Activated CD4-positive, CD25-positive, alpha-beta regulatory T cell treated with anti-CD3 and anti-CD28 coated beads, Interleukin-2, amount 50 U/mL, for 24 hours (primary cell): ENCODE measurements around the gene CNBD2.
"Not testable (repeated sequence)": the region's sequence is repeated elsewhere in the genome, so short reads cannot be mapped to it uniquely, and the experiment has no call there.

ENCODE experiments used
- ATAC-seq, 2 donors: fragments of 150-1000 bp; cut with Tn5 transposase; one replicate each; pipeline ENCODE4 v1.10.0; 2021; ENCODE audit warnings: mild to moderate bottlenecking in 1 of 2, moderate library complexity in 1 of 2

CNBD2 gene

DNA sequence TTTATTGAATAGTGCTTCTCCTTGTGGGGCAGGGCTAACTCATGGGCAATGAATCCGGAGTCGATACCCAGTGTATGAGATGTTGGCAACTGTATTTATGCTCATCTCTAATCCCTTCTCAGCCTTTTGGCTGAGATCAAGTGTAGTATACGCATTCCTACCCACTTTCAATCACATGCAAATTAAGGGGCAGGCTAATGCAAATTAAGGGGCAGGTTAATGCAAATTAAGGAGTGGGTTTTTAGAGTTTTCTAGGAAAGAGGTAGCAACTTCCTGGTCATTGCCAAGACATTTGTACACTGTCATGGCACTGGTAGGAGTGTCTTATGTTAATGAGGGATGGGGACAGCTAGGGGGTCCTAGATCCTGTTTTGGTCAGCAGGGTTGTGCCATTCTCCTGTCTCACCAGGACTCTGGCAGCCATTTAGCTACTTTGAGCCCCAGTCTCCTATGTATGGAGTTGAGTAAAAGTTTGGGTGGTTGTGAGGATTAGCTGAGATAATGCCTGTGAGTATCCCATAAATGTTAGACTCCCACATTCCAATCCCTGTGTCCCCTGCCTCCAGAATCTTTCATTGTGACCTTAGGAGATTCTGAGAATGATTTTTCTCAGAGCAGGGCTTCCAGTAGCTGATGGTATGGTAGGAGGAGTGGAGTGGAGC is at the start of gene CNBD2:
CNBD2 (plus strand) TSS at position 612 of the 662 bp plus-strand sequence. CDS start 173 bp downstream, outside the sequence.
- no peak for ATAC-seq

DNA sequence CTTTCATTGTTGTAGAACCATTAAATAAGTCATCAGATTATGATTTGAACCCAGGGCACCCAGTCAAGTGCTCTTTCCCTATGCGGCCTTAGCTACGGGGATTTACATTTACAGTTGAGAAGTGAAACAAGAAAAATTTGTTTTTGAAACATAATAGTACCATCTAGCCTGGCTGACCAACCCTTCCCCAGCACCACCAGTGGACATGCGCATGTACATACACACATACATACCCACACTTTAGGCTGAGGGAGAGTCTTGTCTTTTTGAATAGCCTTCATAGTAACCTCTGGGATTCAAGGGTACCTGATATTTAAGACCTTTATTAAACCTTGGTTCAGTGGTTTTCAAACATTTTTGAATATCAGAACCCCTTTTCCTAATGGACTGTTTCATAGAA is 47.9 kb upstream of the CNBD2 start:
- ATAC-seq: no peak

DNA sequence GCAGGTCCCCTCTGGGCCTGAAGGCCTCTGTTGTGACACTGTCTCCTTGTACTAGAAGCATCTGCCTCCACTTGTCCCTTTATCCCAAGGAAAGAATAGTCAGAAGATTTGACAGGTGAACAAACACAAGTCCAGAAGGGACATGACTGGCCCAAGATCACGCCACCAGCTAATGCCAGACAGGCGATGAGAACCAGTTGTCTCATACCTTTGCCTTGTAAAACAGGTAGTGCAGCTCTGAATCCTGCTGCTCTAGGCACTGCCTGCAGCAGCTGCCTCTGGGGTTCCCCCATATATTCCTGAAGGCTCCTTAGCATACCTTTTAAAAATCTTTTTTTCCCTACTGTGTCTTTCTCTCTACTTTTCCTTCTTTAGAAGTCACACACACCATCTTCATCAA is 39.1 kb upstream of the CNBD2 start:
- no peak for ATAC-seq

DNA sequence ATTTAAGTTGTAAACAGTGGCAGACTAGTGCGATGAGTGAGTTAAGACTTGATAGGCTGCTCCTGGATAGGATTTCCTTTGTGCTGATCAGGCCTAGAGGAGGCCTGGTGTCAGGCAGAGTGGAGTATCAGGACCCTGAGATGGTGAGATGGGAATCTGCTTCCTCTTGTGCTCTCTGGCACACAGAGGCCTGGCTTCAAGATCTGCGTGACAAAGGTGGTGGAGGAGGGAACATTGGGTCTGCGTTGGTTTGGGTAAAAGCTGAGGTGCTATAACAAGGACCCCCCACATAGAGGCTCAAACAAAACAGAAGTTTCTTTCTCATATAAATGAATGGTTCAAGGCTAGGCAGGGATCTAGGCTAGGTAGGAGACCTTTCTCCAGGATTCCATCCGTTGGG is 34.3 kb upstream of the CNBD2 start:
- ATAC-seq: no peak

DNA sequence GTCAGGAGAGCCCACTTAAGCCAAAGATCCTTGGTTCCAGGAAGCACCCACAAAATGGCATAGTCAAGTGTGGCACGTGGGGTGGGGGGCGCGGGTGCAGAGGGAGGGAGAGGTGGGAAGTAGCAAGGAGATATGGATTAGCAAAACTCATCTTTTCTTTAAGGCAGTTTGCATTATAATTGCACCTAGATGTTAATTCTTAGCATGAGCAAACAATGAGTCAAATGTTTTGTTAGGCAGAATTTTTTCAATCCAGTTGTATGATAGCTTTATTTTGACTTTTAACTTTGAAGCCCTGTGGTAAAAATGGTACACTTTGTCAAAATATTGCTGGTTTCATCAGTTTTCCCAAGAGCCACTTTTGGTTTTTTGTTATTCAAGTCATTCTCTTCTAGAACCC is 29.1 kb upstream of the CNBD2 start:
- no peak for ATAC-seq

DNA sequence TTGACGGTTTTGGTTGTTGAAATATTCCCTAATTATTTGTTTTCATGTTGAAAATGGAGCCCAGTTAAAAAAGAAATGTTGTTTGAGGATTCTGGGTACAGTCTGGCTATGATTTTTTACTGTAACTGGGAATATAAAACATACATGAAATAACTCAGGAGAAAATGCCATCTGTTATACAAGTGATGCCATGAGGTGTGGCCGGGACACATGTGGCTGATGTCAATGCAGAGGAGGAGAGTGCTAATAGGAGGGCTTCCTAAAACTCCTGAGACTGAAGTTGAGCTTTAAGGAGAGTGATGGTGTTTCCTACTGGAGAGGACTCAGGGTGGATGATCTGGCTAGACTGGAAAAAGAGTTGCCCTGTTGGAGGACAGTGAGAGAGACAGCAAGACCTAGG is 26.8 kb upstream of the CNBD2 start:
- ATAC-seq: no peak

DNA sequence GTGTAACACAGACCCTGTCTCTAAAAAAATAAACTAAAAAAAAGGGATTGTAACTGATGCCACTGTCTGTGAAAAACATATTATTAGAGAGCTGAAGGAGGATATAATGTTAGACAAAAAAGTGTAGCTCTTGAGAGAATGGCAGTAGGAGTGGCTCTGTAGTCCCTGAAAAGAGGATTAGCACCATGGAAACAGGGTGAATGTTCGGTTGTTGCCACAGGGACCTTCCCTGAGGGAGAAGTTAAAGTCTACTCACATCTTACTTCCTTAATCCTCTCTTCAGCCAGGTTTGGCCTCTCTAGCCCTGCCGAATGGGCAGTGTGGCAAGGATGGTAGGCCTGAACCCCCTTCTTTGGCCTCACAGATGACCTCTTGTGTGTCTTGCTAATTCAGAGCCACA is 26.1 kb upstream of the CNBD2 start:
- no peak for ATAC-seq

DNA sequence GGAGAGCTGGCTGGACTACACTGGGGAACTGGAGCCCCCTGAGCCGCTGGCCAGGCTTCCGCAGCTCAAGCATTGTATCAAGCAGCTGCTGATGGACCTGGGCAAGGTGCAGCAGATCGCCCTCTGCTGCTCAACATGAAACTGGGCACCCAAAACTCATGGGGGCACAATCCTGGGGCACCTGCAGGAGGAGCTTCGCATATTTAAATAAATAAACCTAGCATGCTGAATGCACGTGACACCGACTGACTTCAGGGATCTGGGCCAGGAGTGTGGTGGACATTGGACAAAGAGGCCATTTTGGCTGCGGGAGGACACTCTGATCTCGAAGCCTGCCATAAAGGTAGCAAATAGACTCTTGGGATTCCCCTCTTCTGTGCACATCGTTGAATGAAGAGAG is 20.9 kb upstream of the CNBD2 start:
- peak in 1 of 2 donors; percentile 41 for ATAC-seq

DNA sequence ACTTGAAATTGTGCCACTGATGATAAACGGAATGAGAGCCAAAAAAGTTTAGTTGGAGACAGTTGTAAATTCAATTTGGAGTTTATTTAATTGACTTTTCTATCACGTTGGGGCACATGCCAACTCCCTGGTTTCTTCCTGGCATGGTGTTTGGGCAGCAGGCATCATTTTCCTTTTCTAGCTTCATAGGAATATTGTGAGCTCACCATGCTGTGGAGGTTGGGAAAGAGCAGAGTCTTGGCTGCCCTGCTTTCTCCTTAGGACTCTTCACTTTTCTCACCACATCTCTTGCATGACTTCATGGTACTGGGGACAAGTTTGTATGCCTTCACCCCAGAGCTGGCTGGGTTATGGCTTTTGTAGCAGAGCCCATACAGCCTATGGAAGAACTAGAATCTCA is 20.5 kb upstream of the CNBD2 start:
- no peak for ATAC-seq

DNA sequence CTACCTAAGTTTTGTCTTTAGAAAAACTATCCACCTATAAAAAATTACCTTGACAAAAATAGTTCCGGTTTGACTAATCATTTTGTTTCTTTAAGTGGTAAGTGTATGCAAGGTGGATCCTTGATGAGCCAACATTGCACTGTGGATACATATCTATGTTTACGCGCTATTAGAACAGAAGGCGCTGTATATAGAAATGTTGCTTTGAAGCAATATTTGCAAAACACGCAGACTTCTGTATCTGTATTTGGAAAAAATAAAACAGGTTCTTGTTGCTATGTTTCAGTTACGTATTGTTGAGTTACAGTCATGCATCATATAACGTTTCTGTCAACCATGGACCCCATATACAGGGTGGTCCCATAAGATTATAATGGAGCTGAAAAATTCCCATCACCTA is 18.3 kb upstream of the CNBD2 start:
- ATAC-seq: no peak

DNA sequence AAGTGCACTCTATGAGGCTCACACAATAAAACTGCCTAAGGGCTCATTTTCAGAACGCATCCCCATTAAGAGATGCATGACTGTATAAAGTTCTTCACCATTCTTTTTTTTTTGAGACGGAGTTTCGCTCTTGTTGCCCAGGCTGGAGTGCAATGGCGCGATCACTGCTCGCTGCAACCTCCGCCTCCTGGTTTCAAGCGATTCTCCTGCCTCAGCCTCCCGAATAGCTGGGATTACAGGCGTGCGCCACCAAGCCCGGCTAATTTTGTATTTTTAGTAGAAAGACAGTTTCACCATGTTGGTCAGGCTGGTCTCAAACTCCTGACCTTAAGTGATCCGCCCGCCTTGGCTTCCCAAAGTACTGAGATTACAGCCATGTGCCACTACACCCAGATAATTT is 16.3 kb upstream of the CNBD2 start:
- ATAC-seq: not testable (repeated sequence)

DNA sequence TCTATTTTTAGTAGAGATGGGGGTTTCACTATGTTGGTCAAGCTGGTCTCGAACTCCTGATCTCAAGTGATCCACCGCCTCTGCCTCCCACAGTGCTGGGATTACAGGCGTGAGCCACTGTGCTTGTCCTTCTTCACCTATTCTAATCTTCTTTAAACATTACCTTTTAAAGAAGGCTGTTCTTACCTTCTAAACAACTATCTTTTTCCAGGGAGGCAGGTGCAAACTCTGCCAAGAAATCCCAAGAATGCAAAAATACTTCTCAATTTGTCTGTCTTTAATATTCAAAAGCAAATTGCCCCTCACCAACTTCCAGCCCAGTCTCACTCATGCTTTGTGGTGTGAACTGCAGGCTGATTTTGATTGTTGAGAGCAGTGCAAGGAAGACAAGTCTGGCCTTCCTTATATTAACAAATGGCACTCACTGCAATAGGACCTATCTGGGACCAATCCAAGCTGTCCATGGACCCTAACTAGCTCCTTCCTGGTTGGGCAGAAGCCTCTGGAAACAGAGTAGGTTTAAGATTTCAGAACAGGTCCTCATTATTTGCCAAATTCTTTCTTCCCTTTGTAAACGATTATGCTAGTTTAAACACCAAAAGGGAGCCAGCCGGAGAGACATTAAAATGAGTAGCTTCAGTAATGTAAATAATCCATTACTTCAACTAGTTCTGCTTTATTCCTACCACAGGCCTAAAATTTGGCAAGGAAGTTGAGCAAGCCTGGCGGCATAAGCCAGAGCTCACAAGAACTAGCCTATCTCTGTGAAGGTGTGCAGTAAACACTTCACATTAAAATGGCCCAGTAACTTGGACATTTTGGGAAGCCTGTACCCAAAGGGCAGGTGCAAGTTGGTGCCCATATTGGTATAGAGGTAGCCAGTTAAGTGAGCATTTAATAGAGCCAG is 15.7 kb upstream of the CNBD2 start:
- no peak for ATAC-seq

DNA sequence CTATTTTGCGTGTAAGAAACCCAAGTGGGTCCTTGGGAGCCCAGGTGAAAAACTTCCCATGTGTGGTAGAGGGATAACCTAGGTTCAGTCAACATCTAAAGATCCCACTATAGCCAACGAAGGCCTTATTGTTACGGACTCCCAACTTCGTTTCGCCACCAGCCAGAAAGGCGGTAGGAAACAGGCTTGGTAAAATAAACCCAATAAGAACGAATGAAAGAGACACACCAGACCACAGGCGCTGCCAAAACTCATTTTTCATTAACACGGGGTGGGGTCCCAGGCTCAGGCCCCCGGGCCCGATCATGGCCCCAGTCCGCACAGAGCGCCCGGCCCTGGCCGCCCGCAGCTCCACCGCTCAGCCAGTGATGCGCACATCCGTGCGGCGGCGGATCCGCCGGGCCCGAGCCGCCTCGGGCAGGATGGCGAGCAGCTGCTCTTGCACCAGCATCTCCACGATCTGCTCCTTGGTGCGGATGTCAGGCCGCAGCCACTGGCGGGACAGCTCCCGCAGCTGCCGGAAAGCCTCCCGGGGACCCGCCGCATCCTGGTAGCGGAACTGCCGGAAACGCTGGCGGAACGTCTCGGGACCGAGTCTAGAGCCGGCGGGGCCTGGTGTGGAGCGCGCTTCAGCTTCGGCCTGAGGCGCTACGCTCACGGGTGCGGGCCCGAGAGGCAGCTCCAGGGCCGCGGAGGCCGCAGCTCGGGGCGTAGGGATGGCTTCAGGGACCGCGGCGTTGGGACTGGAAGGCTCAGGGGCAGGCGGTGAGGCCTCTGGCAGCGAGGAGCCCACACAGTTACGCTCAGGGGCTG is 14.8 kb upstream of the CNBD2 start:
- peak; percentile 10 to 11 for ATAC-seq

DNA sequence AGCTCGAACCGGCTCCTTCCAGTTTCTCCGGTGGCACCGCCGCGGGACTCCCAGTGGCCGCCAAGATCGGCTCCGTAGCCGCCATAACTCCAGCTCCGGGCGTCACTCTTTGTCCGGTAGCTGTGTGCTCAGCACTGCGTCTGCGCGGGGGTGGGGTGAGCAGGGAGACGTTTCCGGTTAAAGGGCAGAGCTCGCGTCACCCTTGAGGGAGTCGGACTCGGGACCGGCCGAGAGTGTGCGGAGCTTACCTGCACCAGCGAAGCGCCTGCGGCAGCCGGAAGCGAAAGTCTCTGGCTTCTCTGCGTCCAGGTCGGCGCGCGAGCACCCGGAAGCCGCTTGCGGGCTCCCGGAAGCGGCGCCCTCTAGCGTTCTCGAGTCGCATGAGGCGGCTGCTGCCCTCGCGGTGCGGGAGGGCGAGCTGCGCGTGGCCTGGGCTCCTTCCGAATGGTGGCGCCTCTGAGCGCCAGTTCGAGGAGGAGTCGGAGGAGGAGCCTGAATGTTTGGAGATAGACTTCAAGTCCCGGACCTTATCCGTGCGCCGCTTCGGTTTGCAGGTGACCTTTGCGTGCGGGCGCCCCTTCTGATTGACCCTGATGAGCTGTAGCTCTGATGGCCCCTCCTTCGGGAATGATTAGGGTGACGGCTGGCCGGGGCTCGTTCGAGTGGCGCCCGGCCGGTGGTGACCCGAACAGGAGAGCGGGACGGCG is 14.0 kb upstream of the CNBD2 start, which contains the start of gene SCAND1:
SCAND1 (minus strand) TSS at position 303 of the 707 bp plus-strand sequence; CDS start at position 85, 218 bp downstream.
- ATAC-seq: peak; percentile 91 to 94

DNA sequence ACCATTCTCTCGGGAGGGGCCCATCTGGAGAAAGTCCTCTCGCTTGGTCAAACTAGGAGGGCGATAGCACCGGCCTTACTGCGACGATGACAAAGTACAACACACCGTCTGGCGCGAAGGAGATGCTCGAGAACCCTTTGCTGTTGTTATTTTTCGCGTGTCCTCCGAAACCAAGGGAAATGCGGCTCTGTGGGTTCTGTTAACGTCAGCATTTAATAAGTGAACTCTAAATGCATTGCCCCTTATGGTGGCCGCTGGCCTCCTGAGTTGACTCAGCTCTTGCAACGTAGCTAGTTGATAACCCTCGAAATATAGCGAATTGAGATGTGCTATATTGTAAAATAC is 13.5 kb upstream of the CNBD2 start:
- ATAC-seq: no peak

DNA sequence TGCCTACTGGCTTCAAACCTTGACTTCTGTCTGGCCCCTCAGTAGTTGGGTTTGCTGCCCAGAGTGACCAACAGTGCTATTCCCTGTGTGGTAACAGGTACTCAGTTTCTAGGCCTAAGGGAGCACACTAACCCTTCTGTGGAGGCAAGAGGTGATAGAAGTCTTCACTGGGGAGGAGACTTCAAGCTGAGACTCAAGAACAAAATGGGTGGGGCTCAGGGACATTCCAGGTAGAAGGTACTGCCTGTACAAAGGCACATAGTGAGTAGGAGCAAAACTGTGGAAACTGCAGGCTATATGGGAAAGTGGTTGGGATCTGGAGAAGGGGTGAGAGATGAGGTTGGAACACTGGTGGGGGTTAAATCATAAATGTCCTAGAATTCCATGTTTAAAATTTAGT is 11.8 kb upstream of the CNBD2 start:
- no peak for ATAC-seq

DNA sequence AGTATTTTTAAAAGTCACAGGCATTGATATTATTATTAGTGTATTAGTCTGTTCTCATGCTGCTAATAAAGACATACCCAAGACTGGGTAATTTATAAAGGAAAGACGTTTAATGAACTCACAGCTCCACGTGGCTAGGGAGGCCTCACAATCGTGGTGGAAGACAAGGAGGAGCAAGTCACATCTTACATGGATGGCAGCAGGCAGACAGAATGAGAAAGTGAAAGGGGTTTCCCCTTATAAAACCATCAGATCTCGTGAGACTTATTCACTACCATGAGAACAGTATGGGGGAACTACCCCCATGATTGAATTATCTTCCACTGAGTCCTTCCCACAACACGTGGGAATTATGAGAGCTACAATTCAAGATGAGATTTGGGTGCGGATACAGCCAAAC is 9.1 kb upstream of the CNBD2 start:
- not testable (repeated sequence) for ATAC-seq

DNA sequence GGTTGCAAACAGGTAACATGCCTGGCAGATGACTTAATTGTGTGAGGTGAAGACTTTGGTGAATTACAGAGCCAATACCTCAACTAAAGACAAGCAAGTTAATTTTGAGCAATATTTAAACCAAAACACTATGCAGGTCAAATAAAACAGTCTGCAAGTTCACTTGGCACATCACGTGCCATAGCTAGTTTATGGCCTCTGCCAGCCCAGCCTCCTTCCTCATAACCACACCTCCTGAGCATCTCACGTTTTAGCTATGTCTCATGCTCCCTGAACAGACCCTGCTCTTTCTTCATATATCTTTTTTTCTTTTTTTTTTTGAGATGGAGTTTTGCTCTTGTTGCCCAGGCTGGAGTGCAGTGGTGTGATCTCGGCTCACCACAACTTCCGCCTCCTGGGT is 4.5 kb upstream of the CNBD2 start:
- ATAC-seq: no peak

DNA sequence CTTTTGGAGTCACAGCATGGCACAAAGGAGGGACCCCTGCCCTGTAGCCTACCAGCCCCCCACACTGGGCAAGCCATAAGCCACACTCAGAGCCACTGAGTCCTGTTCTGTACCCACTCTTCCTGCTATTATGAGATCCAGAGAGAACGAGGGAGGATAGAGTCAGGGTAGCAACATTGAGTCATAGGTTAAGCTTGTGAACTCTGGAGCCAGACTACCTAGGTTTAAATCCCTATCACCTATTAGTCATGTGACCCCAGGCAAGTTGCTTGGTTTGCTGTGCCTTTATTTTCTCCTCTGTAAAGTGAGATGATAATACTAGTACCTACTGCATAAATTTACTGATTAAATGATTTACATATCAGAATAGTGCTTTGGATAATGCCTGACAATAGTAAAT is 540 bp downstream of the CNBD2 start:
- no peak for ATAC-seq

DNA sequence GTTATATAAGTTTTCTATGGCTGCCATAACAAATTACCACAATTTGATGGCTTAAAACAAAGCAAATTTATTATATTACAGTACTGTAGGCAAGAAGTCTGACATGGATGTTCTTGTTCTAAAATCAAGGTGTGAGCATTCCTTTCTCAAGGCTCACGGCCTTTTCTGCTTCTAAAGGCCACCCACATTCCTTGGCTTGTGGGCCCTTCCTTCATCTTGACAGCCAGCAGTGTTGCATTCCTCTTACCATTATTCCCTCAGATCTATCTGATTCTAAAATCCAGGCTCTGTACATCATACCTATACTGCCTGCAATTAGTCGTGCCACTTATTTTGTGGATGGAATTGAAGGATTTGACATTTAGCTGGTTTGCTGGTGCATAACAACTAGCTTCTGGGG is 3.6 kb downstream of the CNBD2 start:
- ATAC-seq: no peak

DNA sequence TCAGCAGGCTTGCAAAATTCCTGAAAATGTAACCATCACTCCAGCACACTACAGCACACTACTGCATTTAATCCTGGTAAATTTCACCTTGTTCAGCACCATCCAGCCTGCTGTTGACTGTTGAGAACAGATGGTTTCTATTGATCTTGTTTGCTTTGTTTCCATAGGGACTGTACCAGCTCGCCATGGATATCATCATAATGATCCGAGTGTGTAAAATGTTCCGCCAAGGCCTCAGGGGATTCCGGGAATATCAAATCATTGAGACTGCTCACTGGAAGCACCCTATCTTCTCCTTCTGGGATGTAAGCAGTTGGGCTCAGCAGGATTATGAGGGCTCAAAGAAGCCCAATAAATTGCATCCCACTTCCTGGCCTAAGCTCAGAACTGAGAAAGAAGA is 4.1 kb downstream of the CNBD2 start:
- ATAC-seq: no peak

DNA sequence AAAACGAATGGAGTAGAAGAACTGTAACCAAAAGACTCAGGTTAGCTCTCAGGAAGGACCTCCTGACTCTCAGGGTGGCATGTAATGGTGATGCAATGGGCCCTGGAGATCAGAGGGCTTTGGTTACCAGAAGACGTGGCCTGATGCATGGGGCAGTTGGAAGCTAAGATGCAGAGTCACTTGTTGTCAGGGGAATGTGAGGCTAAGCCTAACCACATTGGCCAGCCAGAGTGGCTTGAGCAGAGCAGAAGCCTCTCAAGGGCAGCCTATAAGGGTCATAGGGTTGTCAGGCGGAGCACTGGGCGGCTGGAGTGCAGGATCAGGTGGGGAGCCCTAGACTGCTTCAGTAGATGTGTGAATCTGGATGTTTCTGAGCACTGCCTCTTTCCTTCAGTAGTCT is 5.9 kb downstream of the CNBD2 start:
- no peak for ATAC-seq
